CD4-positive, alpha-beta T cell treated with Interleukin-15 for 1 hour (primary cell): ENCODE results near the gene PPFIA1.
"Not testable (repeated sequence)": the region's sequence is repeated elsewhere in the genome, so short reads cannot be mapped to it uniquely, and the experiment has no call there.

ENCODE experiments used
- DNase-seq: peaks from one replicate; pipeline ENCODE4 v3.0.0-alpha.2; 2020

Gene PPFIA1

GRCh38 chr11:70252844-70253243 lies 17.6 kb upstream of the PPFIA1 start:
- DNase-seq, result no peak

- DNase-seq, result no peak
These were observed 14.9 kb upstream of the PPFIA1 start for GRCh38 chr11:70255477-70256116.

- not testable (repeated sequence) for DNase-seq
These were observed 11.4 kb upstream of the PPFIA1 start for GRCh38 chr11:70259077-70259476.

GRCh38 chr11:70262951-70263350 lies 7.5 kb upstream of the PPFIA1 start:
- no peak for DNase-seq

GRCh38 chr11:70263363-70263762 lies 7.1 kb upstream of the PPFIA1 start:
- no peak for DNase-seq

GRCh38 chr11:70265341-70265740 lies 5.1 kb upstream of the PPFIA1 start:
- DNase-seq, result no peak

GRCh38 chr11:70267405-70267950 lies 3.0 kb upstream of the PPFIA1 start:
- DNase-seq, result no peak

- no peak for DNase-seq
These were observed 2.0 kb upstream of the PPFIA1 start for GRCh38 chr11:70268526-70268925.

- DNase-seq, result peak; percentile 41
These were observed 573 bp downstream of the PPFIA1 start for GRCh38 chr11:70270877-70271648.

GRCh38 chr11:70271649-70271953 lies 1.1 kb downstream of the PPFIA1 start:
- no peak for DNase-seq

- no peak for DNase-seq
These were observed 1.5 kb downstream of the PPFIA1 start for GRCh38 chr11:70272009-70272408.

GRCh38 chr11:70278994-70279393 lies 8.5 kb downstream of the PPFIA1 start:
- no peak for DNase-seq

- no peak for DNase-seq
These were observed 10.7 kb downstream of the PPFIA1 start for GRCh38 chr11:70281156-70281609.

- DNase-seq, result no peak
These were observed 11.5 kb downstream of the PPFIA1 start for GRCh38 chr11:70282012-70282411.

- no peak for DNase-seq
These were observed 18.2 kb downstream of the PPFIA1 start for GRCh38 chr11:70288721-70289120.

GRCh38 chr11:70289582-70289981 lies 19.1 kb downstream of the PPFIA1 start:
- no peak for DNase-seq

GRCh38 chr11:70290361-70291065 lies 20.0 kb downstream of the PPFIA1 start:
- DNase-seq, result no peak

- no peak for DNase-seq
These were observed 21.7 kb downstream of the PPFIA1 start for GRCh38 chr11:70292166-70292565.

- DNase-seq, result no peak
These were observed 22.4 kb downstream of the PPFIA1 start for GRCh38 chr11:70292863-70293262.

- not testable (repeated sequence) for DNase-seq
These were observed 24.7 kb downstream of the PPFIA1 start for GRCh38 chr11:70295166-70295565.

- DNase-seq, result no peak
These were observed 26.2 kb downstream of the PPFIA1 start for GRCh38 chr11:70296681-70297080.

- no peak for DNase-seq
These were observed 26.9 kb downstream of the PPFIA1 start for GRCh38 chr11:70297341-70297740.

- DNase-seq, result no peak
These were observed 27.9 kb downstream of the PPFIA1 start for GRCh38 chr11:70298243-70298915.
